LNCAP (cell line): ENCODE measurements around the gene CATSPERB.

Experiments used
- CTCF ChIP-seq: fragments of 450-650 bp; IDR thresholded peaks from 2 replicates; pipeline ENCODE4 v1.5.1; 2017; ENCODE audit warnings: mild to moderate bottlenecking

Gene CATSPERB

GRCh38 chr14:91729756-91730155, 2.1 kb downstream of the CATSPERB start:
- TF ChIP-seq CTCF: no peak

GRCh38 chr14:91728616-91729183, 3.2 kb downstream of the CATSPERB start:
- TF ChIP-seq CTCF: no peak

- TF ChIP-seq CTCF: no peak
Measured at GRCh38 chr14:91727121-91727520, 4.8 kb downstream of the CATSPERB start.

- no peak for TF ChIP-seq CTCF
Measured at GRCh38 chr14:91723501-91723900, 8.4 kb downstream of the CATSPERB start.

GRCh38 chr14:91722386-91722785, 9.5 kb downstream of the CATSPERB start:
- TF ChIP-seq CTCF: no peak

- no peak for TF ChIP-seq CTCF
Measured at GRCh38 chr14:91719839-91720238, 12.0 kb downstream of the CATSPERB start.

GRCh38 chr14:91716999-91717398, 14.9 kb downstream of the CATSPERB start:
- TF ChIP-seq CTCF: no peak

- TF ChIP-seq CTCF: no peak
Measured at GRCh38 chr14:91714805-91715204, 17.1 kb downstream of the CATSPERB start.
